Duodenal mucosa (tissue), 2 donors: ENCODE data around the gene IMMT.
A peak's percentile ranks its signal among the peaks of the same experiment; 100 is the strongest.

Source experiments
- H3K27ac ChIP-seq: one replicate; pipeline ENCODE4 v1.7.0; 2013; ENCODE audit warnings: low read depth, low read length
- H3K27me3 ChIP-seq, 2 donors: one replicate each; pipeline ENCODE4 v1.7.0; 2013; ENCODE audit warnings: low read length in 2 of 2, control low read depth in 1 of 2; ENCODE audit not compliant: insufficient read depth in 2 of 2, control insufficient read depth in 1 of 2
- H3K36me3 ChIP-seq, 2 donors: one replicate each; pipeline ENCODE4 v1.7.0; 2013; ENCODE audit warnings: low read length in 2 of 2, control low read depth in 1 of 2; ENCODE audit not compliant: insufficient read depth in 2 of 2, control insufficient read depth in 1 of 2
- H3K4me1 ChIP-seq, 2 donors: one replicate each; pipeline ENCODE4 v1.7.0; 2013; ENCODE audit warnings: low read length in 2 of 2, control low read depth in 1 of 2; ENCODE audit not compliant: insufficient read depth in 2 of 2, control insufficient read depth in 1 of 2
- H3K4me3 ChIP-seq, 2 donors: one replicate each; pipeline ENCODE4 v1.7.0; 2013; ENCODE audit warnings: low read length in 2 of 2, low read depth in 1 of 2
- H3K9ac ChIP-seq, 2 donors: one replicate each; pipeline ENCODE4 v1.7.0; 2013; ENCODE audit warnings: low read length in 2 of 2, low read depth in 1 of 2
- H3K9me3 ChIP-seq, 2 donors: one replicate each; pipeline ENCODE4 v1.7.0; 2013; ENCODE audit warnings: low read length in 2 of 2, control low read depth in 1 of 2; ENCODE audit not compliant: control insufficient read depth in 1 of 2

IMMT gene

DNA sequence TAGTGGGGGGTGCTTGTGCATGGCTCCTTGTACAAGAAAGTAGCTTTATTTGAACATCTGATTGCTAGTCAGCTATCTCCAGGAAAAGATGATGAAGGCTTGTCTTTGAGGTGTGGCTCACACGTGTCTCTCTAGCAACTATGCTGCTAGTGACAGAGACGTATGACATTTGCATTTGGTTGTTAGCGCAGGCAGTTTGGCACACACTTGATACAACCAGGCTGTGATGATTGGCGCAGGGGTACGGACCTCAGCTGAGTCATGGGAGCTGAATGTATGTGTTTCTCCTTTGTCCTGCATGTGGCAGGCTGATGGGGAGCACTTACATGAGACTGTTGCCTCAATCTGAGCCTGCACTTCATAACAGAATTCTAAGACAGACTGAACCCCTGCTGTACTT lies 59.6 kb downstream of the IMMT start:
- Histone ChIP-seq H3K9me3 (no peaks in the 10 kb centered on the region), H3K36me3 (peaks cover 67 to 91% of the 10 kb centered on the region in 2 donors), H3K9ac (no peak overlapping the region), H3K27me3 (no peaks in the 10 kb centered on the region), H3K4me1 (no peaks in the 10 kb centered on the region), H3K4me3 (no peak overlapping the region), H3K27ac (no peak overlapping the region)

GRCh38 chr2:86134709-86135108 lies 60.6 kb downstream of the IMMT start:
- Histone ChIP-seq H3K4me1 (no peaks in the 10 kb centered on the region), H3K9ac (no peak overlapping the region), H3K36me3 (peaks cover 70 to 94% of the 10 kb centered on the region in 2 donors), H3K4me3 (no peak overlapping the region), H3K27me3 (no peaks in the 10 kb centered on the region), H3K27ac (no peak overlapping the region), H3K9me3 (no peaks in the 10 kb centered on the region)

GRCh38 chr2:86124683-86125082 lies 70.6 kb downstream of the IMMT start:
- H3K4me1 ChIP-seq, result no peaks in the 10 kb centered on the region
- H3K36me3 ChIP-seq, result peaks cover 62 to 98% of the 10 kb centered on the region in 2 donors
- H3K9me3 ChIP-seq, result no peaks in the 10 kb centered on the region
- no peak overlapping the region for H3K9ac ChIP-seq
- no peak overlapping the region for H3K27ac ChIP-seq
- H3K4me3 ChIP-seq, result no peak overlapping the region
- no peaks in the 10 kb centered on the region for H3K27me3 ChIP-seq

DNA sequence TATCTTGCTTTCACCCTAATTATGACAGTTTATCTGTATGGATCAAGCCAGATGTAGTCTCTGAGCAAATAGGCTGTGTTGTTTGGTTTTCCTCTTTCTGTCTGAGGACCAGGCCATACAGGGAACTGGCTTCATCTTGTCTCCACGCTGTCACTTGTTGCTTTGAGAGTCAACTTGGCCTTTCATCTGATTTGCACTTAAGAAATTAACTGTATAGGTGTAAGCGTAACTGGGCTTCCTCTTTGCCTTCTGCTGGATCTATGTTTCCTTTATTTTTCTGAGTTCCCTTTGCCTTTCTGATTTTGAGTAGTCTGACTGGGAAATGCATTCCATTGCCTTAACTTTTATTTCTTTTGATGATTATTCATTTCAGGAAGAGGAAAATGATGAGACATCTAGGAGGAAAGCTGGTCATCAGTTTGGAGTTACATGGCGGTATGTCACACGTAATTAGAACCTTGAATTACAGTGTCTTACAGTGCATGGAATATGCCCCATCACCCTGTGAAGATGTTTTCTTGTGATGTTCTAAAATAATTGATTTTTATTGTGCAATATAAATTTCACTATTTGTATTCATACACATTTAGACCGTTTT lies 71.8 kb downstream of the IMMT start:
- H3K27me3 ChIP-seq, result no peaks in the 10 kb centered on the region
- H3K36me3 ChIP-seq, result peaks cover 65 to 99% of the 10 kb centered on the region in 2 donors
- no peaks in the 10 kb centered on the region for H3K9me3 ChIP-seq
- no peak overlapping the region for H3K27ac ChIP-seq
- no peak overlapping the region for H3K4me3 ChIP-seq
- H3K4me1 ChIP-seq, result no peaks in the 10 kb centered on the region
- H3K9ac ChIP-seq, result no peak overlapping the region

DNA sequence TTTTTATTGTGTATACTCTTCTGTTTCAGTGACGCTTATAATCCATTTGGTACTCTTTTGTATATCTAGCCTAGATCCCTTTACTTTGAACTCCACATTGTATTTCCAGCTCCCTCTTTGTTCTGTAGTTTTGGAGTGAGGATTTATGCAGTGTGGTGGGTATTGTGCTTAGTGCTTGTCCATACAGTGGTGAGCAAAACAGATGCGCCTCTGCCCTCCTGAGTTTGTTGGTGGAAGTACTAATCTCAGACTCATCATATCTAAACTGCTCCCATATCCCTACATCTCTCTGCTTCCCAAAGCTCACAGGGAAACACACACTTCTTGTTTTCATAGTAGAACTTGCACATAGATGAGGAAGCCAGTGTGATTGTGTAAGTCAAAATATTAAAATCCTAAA lies 77.1 kb downstream of the IMMT start:
- no peak overlapping the region for H3K9ac ChIP-seq
- no peaks in the 10 kb centered on the region for H3K4me1 ChIP-seq
- no peak overlapping the region for H3K27ac ChIP-seq
- H3K36me3 ChIP-seq, result peaks cover 52 to 92% of the 10 kb centered on the region in 2 donors
- H3K27me3 ChIP-seq, result no peaks in the 10 kb centered on the region
- H3K4me3 ChIP-seq, result no peak overlapping the region
- no peaks in the 10 kb centered on the region for H3K9me3 ChIP-seq

- Histone ChIP-seq H3K9ac (peak overlapping the region; percentile 81 to 85), H3K9me3 (no peaks in the 10 kb centered on the region), H3K36me3 (peaks cover 21 to 27% of the 10 kb centered on the region in 2 donors), H3K27ac (no peak overlapping the region), H3K4me1 (peaks cover 18 to 26% of the 10 kb centered on the region in 2 donors), H3K27me3 (no peaks in the 10 kb centered on the region), H3K4me3 (peak overlapping the region; percentile 97 to 98)
Measured at GRCh38 chr2:86107031-86107430, 88.2 kb downstream of the IMMT start.

GRCh38 chr2:86105969-86106945 lies 89.0 kb downstream of the IMMT start, which contains the start of gene PTCD3:
TSS of gene PTCD3 (plus strand) at chr2:86106235. CDS start at chr2:86106248, 13 bp downstream.
- Histone ChIP-seq H3K36me3 (peaks cover 21 to 23% of the 10 kb centered on the region in 2 donors), H3K27me3 (no peaks in the 10 kb centered on the region), H3K9ac (peak within 1 kb of the TSS; percentile 81 to 85), H3K9me3 (no peaks in the 10 kb centered on the region), H3K4me3 (peak within 1 kb of the TSS; percentile 97 to 98), H3K4me1 (peaks cover 18 to 26% of the 10 kb centered on the region in 2 donors), H3K27ac (peak within 1 kb of the TSS; percentile 48)

DNA sequence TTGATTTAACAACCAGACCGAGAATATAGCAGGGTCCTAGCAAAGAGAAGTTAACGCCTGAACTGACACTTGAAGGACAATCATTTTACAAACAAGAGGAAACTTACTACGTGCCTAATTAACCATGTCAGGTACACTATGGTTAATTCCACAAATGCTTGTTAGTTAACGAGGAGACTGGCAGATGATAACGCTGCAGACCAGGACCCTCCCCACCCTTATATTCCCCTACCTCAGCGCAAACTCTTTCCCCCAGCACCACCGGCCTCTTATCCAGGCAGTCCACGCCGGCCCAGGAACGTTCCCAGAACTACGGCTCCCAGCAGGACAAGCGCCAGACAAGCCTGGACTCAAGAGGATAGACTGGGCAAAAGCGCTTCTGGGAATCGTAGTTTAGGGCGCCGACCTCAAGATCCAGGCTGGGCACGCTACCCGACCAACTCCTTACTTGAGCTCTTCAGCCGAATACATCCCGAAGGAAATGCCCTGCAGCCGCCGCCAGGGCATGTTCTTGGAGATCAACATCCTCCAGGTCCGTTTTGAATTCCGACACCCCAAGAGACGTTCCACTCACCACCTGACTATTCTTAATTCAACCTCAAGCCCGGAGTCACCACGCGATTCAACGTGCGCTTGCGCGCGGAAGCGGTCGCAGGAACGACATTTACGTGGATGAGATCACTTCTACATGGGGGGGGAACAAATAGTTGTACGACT lies 89.9 kb downstream of the IMMT start, which contains the start of gene POLR1A:
POLR1A (minus strand) TSS at position 635 of the 717 bp plus-strand sequence; CDS start at position 525, 110 bp downstream.
- Histone ChIP-seq H3K9ac (peak within 1 kb of the TSS; percentile 81 to 85), H3K27ac (peak within 1 kb of the TSS; percentile 48), H3K36me3 (peaks cover 13 to 16% of the 10 kb centered on the region in 2 donors), H3K4me1 (peaks cover 18 to 26% of the 10 kb centered on the region in 2 donors), H3K27me3 (no peaks in the 10 kb centered on the region), H3K4me3 (peak within 1 kb of the TSS; percentile 97 to 98), H3K9me3 (no peaks in the 10 kb centered on the region)

GRCh38 chr2:86102157-86102556 lies 93.1 kb downstream of the IMMT start:
- H3K9ac ChIP-seq, result no peak overlapping the region
- H3K27me3 ChIP-seq, result no peaks in the 10 kb centered on the region
- no peak overlapping the region for H3K4me3 ChIP-seq
- peaks cover 12 to 16% of the 10 kb centered on the region in 2 donors for H3K4me1 ChIP-seq
- H3K27ac ChIP-seq, result no peak overlapping the region
- H3K9me3 ChIP-seq, result no peaks in the 10 kb centered on the region
- H3K36me3 ChIP-seq, result peaks cover 3 to 37% of the 10 kb centered on the region in 2 donors
